Endothelial cell of umbilical vein (primary cell): Measurements from ENCODE around the gene PLA2G6. TPM values are rescaled to one million over a fixed set of nuclear protein-coding genes. Genes with fewer than 3 reads are reported as not detected.

Source experiments
- BruUV-seq: library from RNA; stranded (reverse); fragments of 400-500 nt; replicated peaks from 2 replicates; lab custom pipeline; 2021; lab: Mats Ljungman, UMichigan
- CTCF ChIA-PET: fragments of 300-600, 350-600 bp; sonication (Branson Sonifier 250); formaldehyde crosslinking; loops from one replicate; lab custom pipeline; 2021; ENCODE audit warnings: antibody characterized with exemption, inconsistent platforms; lab: Charles Lee
- POLR2A ChIA-PET: fragments of 300-600, 350-600 bp; sonication (Branson Sonifier 250); formaldehyde crosslinking; loops from one replicate; lab custom pipeline; 2021; ENCODE audit warnings: antibody characterized with exemption, inconsistent platforms; lab: Charles Lee
- DNase-seq: peaks from one replicate; pipeline ENCODE4 v3.0.0-alpha.2; 2011; ENCODE audit warnings: low read depth, low spot score
- FAIRE-seq: peaks from 2 replicates; lab custom pipeline; 2011; peaks lifted over from hg19 to GRCh38; lab: Jason Lieb, UNC
- H2AFZ ChIP-seq: 2 replicates; pipeline ENCODE4 v1.6.0; 2012; ENCODE audit warnings: low read depth, low read length, control low read depth, inconsistent platforms
- H3K27ac ChIP-seq: 2 replicates; pipeline ENCODE4 v1.5.1; 2011; ENCODE audit warnings: low read depth, mild to moderate bottlenecking, control low read depth, low read length, moderate library complexity; ENCODE audit not compliant: insufficient read depth
- H3K27me3 ChIP-seq, 2 experiments: 2 replicates each; pipeline versions ENCODE4 v1.6.0 to v1.6.1; 2011; ENCODE audit warnings: low read length in 2 of 2, mixed read lengths in 1 of 2; ENCODE audit not compliant: control insufficient read depth in 2 of 2, insufficient read depth in 2 of 2
- H3K36me3 ChIP-seq, 2 experiments: 2 replicates in 1 of 2; 3 replicates in 1 of 2; pipeline ENCODE4 v1.5.1; 2011; ENCODE audit warnings: low read length in 2 of 2, mild to moderate bottlenecking in 1 of 2, moderate library complexity in 1 of 2; ENCODE audit not compliant: control insufficient read depth in 2 of 2, insufficient read depth in 2 of 2; ENCODE audit errors: extremely low read depth in 1 of 2
- H3K4me1 ChIP-seq: 3 replicates; pipeline ENCODE4 v1.5.1; 2011; ENCODE audit warnings: mild to moderate bottlenecking, low read length; ENCODE audit not compliant: control insufficient read depth, insufficient read depth; ENCODE audit errors: extremely low read depth
- H3K4me2 ChIP-seq: 2 replicates; pipeline ENCODE4 v1.6.1; 2011; ENCODE audit warnings: low read length, control low read depth, mixed read lengths; ENCODE audit not compliant: insufficient read depth
- H3K4me3 ChIP-seq, 3 experiments: fragments of 200-600 bp in 1 of 3; sonication (generic), shearing (Covaris generic) in 1 of 3; replicated peaks in 1 of 3; 2 replicates each; pipeline ENCODE4 v1.5.1; 2011 to 2016; ENCODE audit warnings: control low read depth in 3 of 3, low read length in 3 of 3, mild to moderate bottlenecking in 2 of 3, inconsistent platforms in 1 of 3, low read depth in 1 of 3, moderate library complexity in 1 of 3; ENCODE audit not compliant: insufficient read depth in 1 of 3
- H3K79me2 ChIP-seq: 2 replicates; pipeline ENCODE4 v1.6.0; 2012; ENCODE audit warnings: low read length, inconsistent platforms; ENCODE audit not compliant: control insufficient read depth, insufficient read depth
- H3K9ac ChIP-seq: replicated peaks from 2 replicates; pipeline ENCODE3; 2011; ENCODE audit warnings: low read length, control low read depth; ENCODE audit not compliant: insufficient read depth; ENCODE audit errors: extremely low read depth
- H3K9me1 ChIP-seq: replicated peaks from 3 replicates; pipeline ENCODE4 v1.6.0; 2011; ENCODE audit warnings: mild to moderate bottlenecking, low read length; ENCODE audit not compliant: control insufficient read depth, insufficient read depth; ENCODE audit errors: extremely low read depth
- H3K9me3 ChIP-seq: replicated peaks from 2 replicates; pipeline ENCODE4 v1.5.1; 2012; ENCODE audit warnings: low read length, inconsistent platforms; ENCODE audit not compliant: control insufficient read depth, insufficient read depth
- H4K20me1 ChIP-seq: replicated peaks from 2 replicates; pipeline ENCODE3; 2011; ENCODE audit warnings: mild to moderate bottlenecking, low read length; ENCODE audit not compliant: control insufficient read depth, insufficient read depth; ENCODE audit errors: extremely low read depth
- EZH2 ChIP-seq: IDR thresholded peaks from 2 replicates; pipeline ENCODE4 v1.6.1; 2012; ENCODE audit warnings: borderline replicate concordance, low read depth, mild to moderate bottlenecking, moderate library complexity, low read length, inconsistent platforms; ENCODE audit not compliant: severe bottlenecking
- FOS ChIP-seq: IDR thresholded peaks from 2 replicates; pipeline ENCODE4 v1.6.1; 2011; ENCODE audit warnings: mild to moderate bottlenecking, low read length, moderate library complexity, borderline replicate concordance; ENCODE audit not compliant: insufficient read depth
- GATA2 ChIP-seq: IDR thresholded peaks from 2 replicates; pipeline ENCODE4 v1.7.0; 2011; ENCODE audit warnings: low read depth, mild to moderate bottlenecking, moderate library complexity, mixed read lengths, low read length; ENCODE audit not compliant: insufficient read length, insufficient read depth
- JUN ChIP-seq: IDR thresholded peaks from 2 replicates; pipeline ENCODE4 v1.6.1; 2011; ENCODE audit warnings: borderline replicate concordance, low read depth; ENCODE audit not compliant: insufficient read length, insufficient read depth
- MYC ChIP-seq: IDR thresholded peaks from one replicate; pipeline ENCODE4 v1.6.1; 2011; ENCODE audit warnings: mild to moderate bottlenecking, low read depth, low read length
- POLR2A ChIP-seq: IDR thresholded peaks from 2 replicates; pipeline ENCODE4 v1.6.1; 2012; ENCODE audit warnings: low read depth, mild to moderate bottlenecking, control low read depth, low read length
- POLR2AphosphoS5 ChIP-seq: IDR thresholded peaks from 2 replicates; pipeline ENCODE4 v1.6.1; 2012; ENCODE audit warnings: low read depth, mild to moderate bottlenecking, control low read depth, low read length, moderate library complexity; ENCODE audit not compliant: insufficient read depth
- dilution Hi-C: fragments of 300-500 bp; cut with MboI; formaldehyde crosslinking; loops from one replicate; pipeline ENCODE4 v1.15.0; 2019; ENCODE audit warnings: low sequenced_read_pairs; ENCODE audit not compliant: extremely low pct_ligation_motif_present
- intact Hi-C: fragments of 100-400 bp; cut with micrococcal nuclease; formaldehyde crosslinking; loops from one replicate; pipeline ENCODE4 v1.10.0; 2022
- polyA plus RNA-seq, 4 experiments: library from polyadenylated mRNA; depleted of rRNA in 3 of 4; stranded (reverse) in 3 of 4; unstranded in 1 of 4; fragments of >200 nt; gene quantifications; 2 replicates each; pipeline versions ENCODE4 v1.2.1 to v1.2.3, GENCODE V29; 2011 to 2012; ENCODE audit warnings: missing spikeins in 1 of 4
- total RNA-seq: library from RNA; stranded (reverse); gene quantifications from 2 replicates; pipeline ENCODE4 v1.2.3, GENCODE V29; 2021
- TF ChIP-seq, protein P1 (sequence below), 2 donors: IDR thresholded peaks; 1 replicate in 1 of 2; 2 replicates in 1 of 2; pipeline ENCODE4 v1.5.1; 2011; ENCODE audit warnings: low read length in 2 of 2, mild to moderate bottlenecking in 2 of 2, moderate library complexity in 2 of 2, control low read depth in 1 of 2, inconsistent platforms in 1 of 2, low read depth in 1 of 2; ENCODE audit not compliant: insufficient read depth in 1 of 2; ENCODE audit errors: extremely low read depth in 1 of 2
- TF ChIP-seq, protein P2 (sequence below): IDR thresholded peaks from 2 replicates; pipeline ENCODE4 v1.6.1; 2011; ENCODE audit not compliant: insufficient read depth, insufficient read length

The PLA2G6 gene
- total and polyA plus RNA-seq, 2 donors (not counting 3 experiments of a cell fraction or from before 2014, with no cell fraction given): 6.6 to 10.3 TPM

DNA sequence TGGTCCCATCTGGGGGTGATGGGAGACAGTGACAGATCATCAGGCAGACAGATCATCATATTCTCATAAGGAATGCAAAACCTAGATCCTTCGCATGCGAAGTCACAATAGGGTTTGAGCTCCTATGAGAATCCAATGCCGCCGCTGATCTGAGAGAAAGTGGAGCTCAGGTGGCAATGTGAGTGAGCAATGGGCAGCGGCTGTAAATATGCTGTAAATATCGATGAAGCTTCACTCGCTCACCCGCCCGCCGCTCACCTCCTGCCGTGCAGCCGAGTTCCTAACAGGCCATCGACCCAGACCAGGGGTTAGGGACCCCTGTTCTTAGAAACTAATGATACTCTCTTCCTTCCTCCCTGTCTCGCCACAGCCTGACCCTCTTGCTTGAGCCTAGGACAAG lies 9.4 kb upstream of the PLA2G6 start:
- Histone ChIP-seq H3K4me2 (no peak overlapping the region), H4K20me1 (no peaks in the 10 kb centered on the region), H3K4me3 (no peak overlapping the region), H3K79me2 (no peaks in the 10 kb centered on the region), H3K9ac (no peak overlapping the region), H3K27ac (no peak overlapping the region), H3K4me1 (peaks cover 10% of the 10 kb centered on the region), H3K36me3 (no peaks in the 10 kb centered on the region), H3K9me3 (no peaks in the 10 kb centered on the region), H2AFZ (no peak overlapping the region), H3K9me1 (no peaks in the 10 kb centered on the region), H3K27me3 (no peaks in the 10 kb centered on the region)
- TF ChIP-seq POLR2A (no peak), MYC (no peak), POLR2AphosphoS5 (no peak), EZH2 (no peak), GATA2 (no peak), FOS (no peak), JUN (no peak)
- TF ChIP-seq, protein P1, sequence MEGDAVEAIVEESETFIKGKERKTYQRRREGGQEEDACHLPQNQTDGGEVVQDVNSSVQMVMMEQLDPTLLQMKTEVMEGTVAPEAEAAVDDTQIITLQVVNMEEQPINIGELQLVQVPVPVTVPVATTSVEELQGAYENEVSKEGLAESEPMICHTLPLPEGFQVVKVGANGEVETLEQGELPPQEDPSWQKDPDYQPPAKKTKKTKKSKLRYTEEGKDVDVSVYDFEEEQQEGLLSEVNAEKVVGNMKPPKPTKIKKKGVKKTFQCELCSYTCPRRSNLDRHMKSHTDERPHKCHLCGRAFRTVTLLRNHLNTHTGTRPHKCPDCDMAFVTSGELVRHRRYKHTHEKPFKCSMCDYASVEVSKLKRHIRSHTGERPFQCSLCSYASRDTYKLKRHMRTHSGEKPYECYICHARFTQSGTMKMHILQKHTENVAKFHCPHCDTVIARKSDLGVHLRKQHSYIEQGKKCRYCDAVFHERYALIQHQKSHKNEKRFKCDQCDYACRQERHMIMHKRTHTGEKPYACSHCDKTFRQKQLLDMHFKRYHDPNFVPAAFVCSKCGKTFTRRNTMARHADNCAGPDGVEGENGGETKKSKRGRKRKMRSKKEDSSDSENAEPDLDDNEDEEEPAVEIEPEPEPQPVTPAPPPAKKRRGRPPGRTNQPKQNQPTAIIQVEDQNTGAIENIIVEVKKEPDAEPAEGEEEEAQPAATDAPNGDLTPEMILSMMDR (IDR thresholded peaks at IDR 0.05; ENCODE audit: extremely low read depth in 1 of 2, insufficient read depth in 1 of 2, low read depth in 1 of 2, low read length in 2 of 2): no peak
- TF ChIP-seq, protein P2, sequence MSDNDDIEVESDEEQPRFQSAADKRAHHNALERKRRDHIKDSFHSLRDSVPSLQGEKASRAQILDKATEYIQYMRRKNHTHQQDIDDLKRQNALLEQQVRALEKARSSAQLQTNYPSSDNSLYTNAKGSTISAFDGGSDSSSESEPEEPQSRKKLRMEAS: no peak
- intact Hi-C loops (no loop called here), dilution Hi-C loops (no loop called here)
- DNase-seq: no peak
- ChIA-PET POLR2A (no interaction called here), CTCF (interaction anchor here (1.6 kb wide), 2 partner anchors 9 to 77 kb away, joined by 5 read pairs; partner anchors contain the start of gene PLA2G6)
- FAIRE-seq: no peak
- no TSS peak for BruUV-seq
